C4-2B (cell line): Measurements from ENCODE around the gene HBQ1.
"Not testable (repeated sequence)": the region's sequence is repeated elsewhere in the genome, so short reads cannot be mapped to it uniquely, and the experiment has no call there.

Experiments
- H3K27ac ChIP-seq: fragments of 450-650 bp; 2 replicates; pipeline ENCODE4 v1.5.1; 2017
- CTCF ChIP-seq: fragments of 450-650 bp; conservative IDR thresholded peaks from 2 replicates; pipeline ENCODE4 v1.5.1; 2017; ENCODE audit warnings: mild to moderate bottlenecking
- ZFX ChIP-seq: fragments of 450-650 bp; IDR thresholded peaks from 2 replicates; pipeline ENCODE4 v1.6.1; 2017

HBQ1 gene

GRCh38 chr16:154217-155030 lies 25.8 kb upstream of the HBQ1 start:
- TF ChIP-seq ZFX: no peak
- TF ChIP-seq CTCF: no peak
- H3K27ac ChIP-seq: no peak overlapping the region

GRCh38 chr16:155031-155398 lies 25.2 kb upstream of the HBQ1 start:
- no peak overlapping the region for H3K27ac ChIP-seq
- no peak for TF ChIP-seq ZFX

- TF ChIP-seq ZFX (no peak), CTCF (no peak)
- no peak overlapping the region for H3K27ac ChIP-seq
These were observed 21.0 kb upstream of the HBQ1 start for GRCh38 chr16:159136-159849.

DNA sequence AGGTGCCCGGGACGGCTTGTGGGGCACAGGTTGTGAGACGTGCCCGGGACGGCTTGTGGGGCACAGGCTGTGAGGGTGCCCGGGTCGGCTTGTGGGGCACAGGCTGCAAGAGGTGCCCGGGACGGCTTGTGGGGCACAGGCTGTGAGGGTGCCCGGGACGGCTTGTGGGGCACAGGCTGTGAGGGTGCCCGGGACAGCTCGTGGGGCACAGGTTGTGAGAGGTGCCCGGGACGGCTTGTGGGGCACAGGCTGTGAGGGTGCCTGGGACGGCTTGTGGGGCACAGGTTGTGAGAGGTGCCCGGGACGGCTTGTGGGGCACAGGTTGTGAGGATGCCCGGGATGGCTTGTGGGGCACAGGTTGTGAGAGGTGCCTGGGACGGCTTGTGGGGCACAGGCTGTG lies 20.0 kb upstream of the HBQ1 start:
- not testable (repeated sequence) for H3K27ac ChIP-seq

GRCh38 chr16:160691-161190 lies 19.5 kb upstream of the HBQ1 start:
- TF ChIP-seq ZFX (no peak), CTCF (no peak)
- no peak overlapping the region for H3K27ac ChIP-seq

DNA sequence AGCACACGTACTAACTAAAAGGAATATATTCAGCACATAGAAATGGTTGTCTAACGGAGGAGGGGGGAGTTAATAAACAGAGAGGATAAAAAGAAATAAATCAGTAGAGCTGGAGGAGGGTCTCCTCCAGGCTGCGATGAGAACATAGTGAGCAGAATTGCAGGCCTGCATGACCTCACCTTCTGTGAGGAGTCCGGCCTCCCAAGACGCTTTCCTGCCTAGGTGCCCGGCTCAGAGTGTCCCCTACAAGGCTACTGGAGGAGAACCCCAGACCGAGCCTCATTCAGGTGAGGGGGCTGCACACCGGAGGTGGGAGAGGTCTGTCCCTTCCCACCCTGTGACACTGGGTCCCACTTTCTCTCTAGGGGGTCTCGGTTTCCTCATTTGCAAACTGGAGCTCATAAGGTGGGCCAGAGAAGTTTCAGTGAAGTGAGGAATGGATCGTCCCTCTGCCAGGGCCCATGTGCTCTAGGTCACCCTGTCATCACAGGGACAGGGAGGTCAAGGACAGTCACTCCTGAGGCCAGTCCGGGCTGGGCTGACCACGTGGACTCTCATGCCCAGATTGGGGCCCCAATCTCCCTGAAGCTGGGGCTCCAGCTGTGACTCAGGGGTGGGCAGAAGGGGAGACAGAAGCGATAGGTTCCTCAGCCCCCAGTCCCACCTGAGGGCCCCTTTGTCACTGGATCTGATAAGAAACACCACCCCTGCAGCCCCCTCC lies 17.8 kb upstream of the HBQ1 start:
- TF ChIP-seq ZFX: no peak
- TF ChIP-seq CTCF: no peak
- no peak overlapping the region for H3K27ac ChIP-seq

DNA sequence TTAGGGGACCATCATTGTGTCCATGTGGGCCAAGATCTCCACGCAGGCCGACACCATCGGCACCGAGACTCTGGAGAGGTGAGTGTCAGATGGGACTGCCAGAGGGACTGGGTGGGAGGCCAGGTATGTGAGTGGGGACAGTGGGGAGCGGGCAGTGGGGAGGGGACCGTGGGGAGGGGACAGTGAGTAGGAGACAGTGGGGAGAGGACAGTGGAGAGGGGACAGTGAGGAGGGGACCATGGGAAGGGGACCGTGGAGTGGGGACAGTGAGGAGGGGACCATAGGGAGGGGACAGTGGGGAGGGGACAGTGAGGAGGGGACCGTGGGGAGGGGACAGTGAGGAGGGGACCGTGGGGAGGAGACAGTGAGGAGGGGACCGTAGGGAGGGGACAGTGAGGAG lies 17.1 kb upstream of the HBQ1 start:
- H3K27ac ChIP-seq: not testable (repeated sequence)

- H3K27ac ChIP-seq: not testable (repeated sequence)
These were observed 16.6 kb upstream of the HBQ1 start for GRCh38 chr16:163696-164095.

DNA sequence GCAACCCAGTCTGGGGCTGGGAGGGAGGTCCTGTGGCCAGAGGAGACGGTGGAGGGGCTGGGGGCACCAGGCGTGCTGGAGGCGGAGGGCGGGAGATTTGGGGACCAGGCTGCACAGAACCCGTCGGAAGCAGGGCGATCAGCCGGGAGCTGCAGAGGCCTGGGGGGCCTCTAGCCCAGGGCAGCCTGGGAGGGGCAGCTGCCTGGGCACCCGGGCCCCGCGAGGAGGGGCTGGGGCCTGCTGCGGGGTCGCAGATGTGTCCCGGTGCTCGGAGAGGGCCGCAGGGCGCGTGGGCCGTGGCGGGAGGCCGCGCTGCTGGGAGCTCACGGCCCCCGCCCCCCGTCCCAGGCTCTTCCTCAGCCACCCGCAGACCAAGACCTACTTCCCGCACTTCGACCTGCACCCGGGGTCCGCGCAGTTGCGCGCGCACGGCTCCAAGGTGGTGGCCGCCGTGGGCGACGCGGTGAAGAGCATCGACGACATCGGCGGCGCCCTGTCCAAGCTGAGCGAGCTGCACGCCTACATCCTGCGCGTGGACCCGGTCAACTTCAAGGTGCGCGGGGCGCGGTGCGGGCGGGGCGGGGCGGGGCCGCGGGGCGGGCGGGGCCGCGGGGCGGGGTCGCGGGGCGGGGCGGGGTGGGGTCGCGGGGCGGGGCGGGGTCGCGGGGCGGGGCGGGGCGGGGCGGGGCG lies 16.0 kb upstream of the HBQ1 start:
- H3K27ac ChIP-seq: not testable (repeated sequence)
